ENCODE measurements around the gene COLGALT1. TPM values are rescaled to one million over a fixed set of nuclear protein-coding genes. Genes with fewer than 3 reads are reported as not detected.

Gene COLGALT1
- total and polyA plus RNA-seq, 2 of the 8 experiments (the other 6 are each of a cell fraction or from before 2014, with no cell fraction given), result 44.7 to 58.1 TPM

DNA sequence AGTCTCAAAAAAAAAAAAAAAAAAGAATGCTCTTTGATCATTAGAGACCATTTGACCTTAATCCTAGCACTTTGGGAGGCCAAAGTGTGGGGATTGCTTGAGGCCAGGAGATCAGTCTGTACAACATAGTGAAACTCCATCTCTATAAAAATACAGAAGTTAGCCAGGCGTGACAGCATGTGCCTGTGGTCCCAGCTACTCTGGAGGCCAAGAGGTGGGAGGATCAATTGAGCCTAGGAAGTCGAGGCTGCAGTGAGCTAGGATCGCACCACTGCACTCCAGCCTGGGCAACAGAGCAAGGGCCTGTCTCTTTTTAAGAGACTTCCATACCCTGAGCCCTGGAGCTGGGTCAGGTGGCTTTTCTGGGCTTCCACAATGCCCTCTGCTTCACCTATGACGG lies 11.5 kb upstream of the COLGALT1 start:
- WGBS, 2 experiments (ENCODE audit: extremely low coverage in 1 of 2, insufficient coverage in 1 of 2, insufficient read length in 1 of 2, insufficient replicate concordance in 2 of 2, low coverage in 1 of 2, low lambda C conversion rate in 2 of 2, missing lambda C conversion rate in 1 of 2), result 74% methylated on average over 4 of the region's 4 CpGs; no CpG with 5 or more reads in 1 of the 2 experiments
- Histone ChIP-seq H3K4me3 (ENCODE audit: extremely low read depth in 1 of 4, insufficient read depth in 2 of 4, low read depth in 3 of 4, low read length in 4 of 4) (no peak overlapping the region), H4K20me1 (replicated peaks in 1 of 2; ENCODE audit: control insufficient read depth in 1 of 2, insufficient read depth in 2 of 2, low read length in 2 of 2) (peaks cover 0 to 2% of the 10 kb centered on the region in 2 experiments), H3K36me3 (ENCODE audit: control insufficient read depth in 2 of 4, insufficient read depth in 4 of 4, low read length in 3 of 4) (no peaks in the 10 kb centered on the region), H2BK12ac (ENCODE audit: low read depth, low read length) (no peak overlapping the region), H3K9ac (replicated peaks in 1 of 4; ENCODE audit: extremely low read depth in 1 of 4, low read depth in 3 of 4, low read length in 3 of 4) (no peak overlapping the region), H3K27ac (ENCODE audit: low read depth, low read length) (no peak overlapping the region), H3K56ac (replicated peaks; ENCODE audit: insufficient read length, low read depth, low read length) (no peak overlapping the region), H2BK20ac (ENCODE audit: low read length) (no peak overlapping the region), H2AK5ac (ENCODE audit: low read depth, low read length) (no peak overlapping the region), H4K91ac (replicated peaks; ENCODE audit: insufficient read length, low read length) (no peak overlapping the region), H3K27me3 (replicated peaks in 1 of 4; ENCODE audit: control insufficient read depth in 3 of 4, extremely low read depth in 1 of 4, insufficient read depth in 3 of 4, low read length in 3 of 4) (no peaks in the 10 kb centered on the region), H3K4me1 (replicated peaks in 1 of 4; ENCODE audit: control insufficient read depth in 3 of 4, insufficient read depth in 4 of 4, low read length in 3 of 4) (no peaks in the 10 kb centered on the region; a peak in 2 of 7 replicates), H3K4ac (replicated peaks; ENCODE audit: insufficient read length, low read depth, low read length) (no peak overlapping the region), H3K79me1 (ENCODE audit: low read depth, low read length) (no peaks in the 10 kb centered on the region), H3K18ac (ENCODE audit: extremely low read depth, low read length) (no peak overlapping the region), H4K8ac (ENCODE audit: extremely low read depth, insufficient read depth, low read length) (no peak overlapping the region), H2BK120ac (replicated peaks; ENCODE audit: low read depth, low read length) (no peak overlapping the region), H3K4me2 (ENCODE audit: insufficient read depth in 1 of 2, low read depth in 2 of 2, low read length in 2 of 2) (no peak overlapping the region), H4K5ac (ENCODE audit: insufficient read length, low read depth, low read length) (no peak overlapping the region), H2BK15ac (ENCODE audit: low read length) (no peak overlapping the region), H3K9me3 (ENCODE audit: insufficient read depth in 2 of 2, low read depth in 1 of 2, low read length in 1 of 2) (no peaks in the 10 kb centered on the region; a peak in 1 of 4 replicates), H3K23me2 (ENCODE audit: low read depth, low read length) (peaks cover 4% of the 10 kb centered on the region; the same call in 1 of the 2 replicates), H3K14ac (ENCODE audit: insufficient read length) (no peak overlapping the region), H2AFZ (ENCODE audit: low read length) (no peak overlapping the region), H3K23ac (ENCODE audit: insufficient read length) (no peak overlapping the region), H3K79me2 (ENCODE audit: control insufficient read depth in 1 of 2, insufficient read depth in 2 of 2, low read length in 2 of 2) (no peaks in the 10 kb centered on the region), H2BK5ac (ENCODE audit: low read depth, low read length) (no peak overlapping the region)
- DNase-seq (ENCODE audit: low read depth in 1 of 2, low spot score in 2 of 2), result no peak
- no peak for FAIRE-seq
- TF ChIP-seq ASH2L (IDR thresholded peaks at IDR 0.05; ENCODE audit: low read length) (no peak), TAF1 (IDR thresholded peaks at IDR 0.05; ENCODE audit: low read depth, low read length) (no peak), RFX5 (IDR thresholded peaks at IDR 0.05; ENCODE audit: borderline replicate concordance, low read depth, low read length) (no peak)
- ChIA-PET POLR2A (ENCODE audit: partially characterized antibody) (interaction anchor here (1.4 kb wide), 1 partner anchor 16 kb away, joined by 3 read pairs; no protein-coding TSS in a partner anchor), CTCF (ENCODE audit: partially characterized antibody) (interaction anchor here (0.6 to 1.2 kb wide), 2 partner anchors 160 to 830 kb away, joined by 3 to 4 read pairs; no protein-coding TSS in a partner anchor)
